CD4-positive, alpha-beta memory T cell (primary cell): ENCODE data around the gene RNF126. TPM values are rescaled to one million over a fixed set of nuclear protein-coding genes. Genes with fewer than 3 reads are reported as not detected.

ENCODE experiments used
- CTCF ChIA-PET: fragments of 350-600 bp; sonication (Branson Sonifier 250); formaldehyde crosslinking; loops from one replicate; lab custom pipeline; 2021; ENCODE audit warnings: inconsistent platforms; ENCODE audit not compliant: partially characterized antibody; lab: Charles Lee
- POLR2A ChIA-PET: fragments of 350-600 bp; sonication (Branson Sonifier 250); formaldehyde crosslinking; loops from one replicate; lab custom pipeline; 2021; ENCODE audit not compliant: partially characterized antibody; lab: Charles Lee
- DNase-seq, 5 donors: peaks; one replicate each; pipeline versions ENCODE4 v3.0.0 to v3.0.0-alpha.2; 2020 to 2022; ENCODE audit warnings: mixed read lengths in 1 of 5
- H3K27ac ChIP-seq: one replicate; pipeline ENCODE4 v1.7.0; 2013; ENCODE audit warnings: low read depth, low read length
- H3K27me3 ChIP-seq: 2 replicates; pipeline ENCODE4 v1.7.0; 2013; ENCODE audit warnings: mild to moderate bottlenecking, low read length, moderate library complexity; ENCODE audit not compliant: insufficient read depth
- H3K36me3 ChIP-seq: 2 replicates; pipeline ENCODE4 v1.7.0; 2013; ENCODE audit warnings: mild to moderate bottlenecking, low read length, moderate library complexity; ENCODE audit not compliant: insufficient read depth
- H3K4me1 ChIP-seq: 2 replicates; pipeline ENCODE4 v1.7.0; 2013; ENCODE audit warnings: mild to moderate bottlenecking, low read length, moderate library complexity; ENCODE audit not compliant: insufficient read depth
- H3K4me3 ChIP-seq, 2 donors: one replicate each; pipeline ENCODE4 v1.7.0; 2013; ENCODE audit warnings: low read length in 2 of 2, mild to moderate bottlenecking in 1 of 2
- H3K9me3 ChIP-seq, 2 donors: one replicate each; pipeline ENCODE4 v1.7.0; 2013; ENCODE audit warnings: low read length in 2 of 2, control low read depth in 1 of 2; ENCODE audit not compliant: control insufficient read depth in 1 of 2
- H3K27ac Mint-ChIP-seq, 7 donors: one replicate each; pipeline ENCODE4 v1.8.0; 2020 to 2021; ENCODE audit warnings: mixed read lengths in 7 of 7, mild to moderate bottlenecking in 6 of 7, inconsistent platforms in 3 of 7, moderate library complexity in 3 of 7
- H3K27me3 Mint-ChIP-seq, 2 donors: one replicate each; pipeline ENCODE4 v1.8.0; 2020 to 2021; ENCODE audit warnings: mixed read lengths in 2 of 2
- H3K36me3 Mint-ChIP-seq, 2 donors: one replicate each; pipeline ENCODE4 v1.8.0; 2020 to 2021; ENCODE audit warnings: mixed read lengths in 2 of 2, inconsistent platforms in 1 of 2, mild to moderate bottlenecking in 1 of 2
- H3K4me1 Mint-ChIP-seq, 4 donors: one replicate each; pipeline ENCODE4 v1.8.0; 2020 to 2021; ENCODE audit warnings: mixed read lengths in 4 of 4, mild to moderate bottlenecking in 1 of 4
- H3K4me3 Mint-ChIP-seq, 8 donors: one replicate each; pipeline ENCODE4 v1.8.0; 2020 to 2021; ENCODE audit warnings: mixed read lengths in 8 of 8, mild to moderate bottlenecking in 7 of 8, moderate library complexity in 6 of 8, inconsistent platforms in 3 of 8
- H3K9me3 Mint-ChIP-seq, 8 donors: one replicate each; pipeline ENCODE4 v1.8.0; 2020 to 2021; ENCODE audit warnings: mixed read lengths in 8 of 8, mild to moderate bottlenecking in 5 of 8, inconsistent platforms in 3 of 8, moderate library complexity in 1 of 8
- intact Hi-C: fragments of 100-400 bp; cut with micrococcal nuclease; formaldehyde crosslinking; loops from one replicate; pipeline ENCODE4 v1.15.1; 2023
- polyA plus RNA-seq, 2 donors: library from polyadenylated mRNA; unstranded; fragments of 300-500 nt; fragmentation: Illumina TruSeq; gene quantifications; one replicate each; pipeline ENCODE4 v1.2.3, GENCODE V29; 2021
- total RNA-seq, 2 experiments: library from RNA; stranded (reverse); gene quantifications; one replicate each; pipeline ENCODE4 v1.2.3, GENCODE V29; 2021

RNF126 gene
- total and polyA plus RNA-seq, 4 experiments from 2014 or later: 82.3 to 112 (median 100) TPM

DNA sequence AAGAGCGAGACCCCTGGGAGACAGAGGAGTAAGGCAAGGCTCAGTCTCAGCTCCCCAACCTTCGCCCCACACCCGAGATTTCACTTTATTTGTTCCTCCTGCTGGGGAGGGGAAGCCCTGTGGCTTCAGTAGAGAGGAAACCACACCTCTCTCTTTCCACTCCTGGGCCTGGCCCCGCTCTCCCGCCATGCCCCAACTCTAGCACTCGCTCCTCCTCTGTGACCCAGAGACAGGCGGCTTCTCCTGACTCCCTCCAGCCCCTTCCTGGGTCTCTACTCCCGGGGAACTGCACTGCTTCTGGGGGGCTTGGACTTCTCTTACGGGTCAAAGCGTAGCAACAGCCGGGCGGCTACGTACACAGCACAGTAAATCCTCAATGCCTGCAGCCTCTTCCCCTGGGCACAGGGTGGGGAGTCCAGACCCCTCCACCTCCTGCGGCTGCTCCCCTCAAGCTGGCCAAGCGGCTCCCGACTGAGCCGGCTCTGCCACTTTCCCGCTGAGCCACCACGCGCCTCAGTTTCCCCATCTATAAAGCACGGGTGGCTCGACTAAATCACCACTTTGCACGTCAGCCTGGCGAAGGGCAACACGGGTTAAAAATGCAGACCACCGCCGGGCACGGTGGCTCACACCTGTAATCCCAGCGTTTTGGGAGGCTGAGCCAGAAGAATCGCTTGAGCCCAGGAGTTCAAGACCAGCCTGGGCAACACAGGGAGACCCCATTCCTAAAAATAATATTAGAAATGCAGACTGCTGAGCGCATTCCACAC, 1.4 kb downstream of the RNF126 start:
- POLR2A ChIA-PET: interaction anchor here (0.5 to 6.1 kb wide), 16 partner anchors 13 to 542 kb away, joined by 3 to 54 read pairs (median 6); partner anchors contain the start of genes ARHGAP45, CDC34, FGF22 and POLRMT
- DNase-seq: peak; percentile 75 to 86 (median 78)
- H3K4me1 Mint-ChIP-seq: peaks cover 9 to 65% (median 44%) of the 10 kb centered on the region in 4 donors
- peaks cover 0 to 3% of the 10 kb centered on the region in 2 donors for H3K27me3 Mint-ChIP-seq
- H3K4me3 Mint-ChIP-seq: peak overlapping the region; percentile 94 to 100 (median 98)
- Histone ChIP-seq H3K4me3 (peak overlapping the region; percentile 83 to 99), H3K36me3 (peaks cover 6% of the 10 kb centered on the region), H3K4me1 (peaks cover 61% of the 10 kb centered on the region), H3K27me3 (no peaks in the 10 kb centered on the region), H3K9me3 (no peaks in the 10 kb centered on the region), H3K27ac (peak overlapping the region; percentile 96)
- CTCF ChIA-PET: interaction anchor here (1.2 kb wide), 1 partner anchor 34 kb away, joined by 7 read pairs; no protein-coding TSS in a partner anchor
- intact Hi-C loops: loop anchor here (1.0 to 2.0 kb wide), 3 partner anchors 23 to 155 kb away; partner anchors contain the start of genes FGF22 and TPGS1
- H3K36me3 Mint-ChIP-seq: peaks cover 3 to 30% of the 10 kb centered on the region in 2 donors
- H3K27ac Mint-ChIP-seq: peak overlapping the region; percentile 97 to 100 (median 99)
- peaks cover 0 to 2% (median 0%) of the 10 kb centered on the region in 8 donors for H3K9me3 Mint-ChIP-seq

DNA sequence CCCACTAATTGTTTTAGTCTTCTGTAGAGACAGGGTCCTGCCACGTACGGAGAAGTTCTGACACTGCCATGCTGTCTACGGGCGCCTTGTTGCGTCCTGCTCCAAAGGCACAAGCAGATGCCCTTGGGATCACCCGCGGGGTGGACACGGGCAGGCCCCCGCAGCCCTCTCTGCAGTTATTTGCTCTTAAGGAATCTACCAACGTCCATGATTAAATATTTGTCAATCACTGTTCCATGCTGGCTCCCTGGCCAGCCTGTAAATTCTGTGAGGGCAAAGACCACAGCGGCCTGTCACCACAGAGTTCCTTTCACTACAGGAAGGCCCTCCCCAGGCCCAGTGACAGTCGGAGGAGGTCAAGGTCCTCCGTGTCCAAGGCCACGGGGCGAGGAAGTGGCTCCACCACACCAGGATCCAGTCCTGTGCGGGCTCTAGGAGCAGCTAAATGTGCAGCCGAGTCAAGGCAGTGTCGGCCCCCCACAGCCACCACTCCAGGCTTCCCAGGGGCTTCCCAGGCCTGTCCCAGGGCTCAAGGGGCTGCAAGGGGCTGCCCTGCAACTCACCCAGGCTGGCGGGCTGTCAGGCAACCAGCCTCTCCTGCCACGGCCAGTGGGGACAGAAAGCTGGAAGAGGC, 2.1 kb downstream of the RNF126 start:
- ChIA-PET CTCF (interaction anchor here (1.2 kb wide), 1 partner anchor 34 kb away, joined by 7 read pairs; no protein-coding TSS in a partner anchor), POLR2A (interaction anchor here (0.5 to 6.1 kb wide), 19 partner anchors 12 to 543 kb away, joined by 3 to 54 read pairs (median 4); partner anchors contain the start of genes ARHGAP45, CDC34, FGF22 and POLRMT)
- peaks cover 6% of the 10 kb centered on the region for H3K36me3 ChIP-seq
- Mint-ChIP-seq H3K4me3 (peak overlapping the region; percentile 94 to 100 (median 98)), H3K9me3 (peaks cover 0 to 4% (median 0%) of the 10 kb centered on the region in 8 donors), H3K4me1 (peaks cover 13 to 72% (median 49%) of the 10 kb centered on the region in 4 donors), H3K27me3 (peaks cover 0 to 3% of the 10 kb centered on the region in 2 donors), H3K36me3 (peaks cover 3 to 35% of the 10 kb centered on the region in 2 donors), H3K27ac (peak overlapping the region; percentile 97 to 100 (median 99))
- no peaks in the 10 kb centered on the region for H3K9me3 ChIP-seq
- H3K4me3 ChIP-seq: peak overlapping the region; percentile 83 to 99
- H3K27me3 ChIP-seq: no peaks in the 10 kb centered on the region
- intact Hi-C loops: loop anchor here (1.0 to 2.0 kb wide), 3 partner anchors 22 to 51 kb away; partner anchors contain the start of genes FGF22 and POLRMT
- H3K4me1 ChIP-seq: peaks cover 68% of the 10 kb centered on the region
- H3K27ac ChIP-seq: peak overlapping the region; percentile 96
- no peak for DNase-seq

DNA sequence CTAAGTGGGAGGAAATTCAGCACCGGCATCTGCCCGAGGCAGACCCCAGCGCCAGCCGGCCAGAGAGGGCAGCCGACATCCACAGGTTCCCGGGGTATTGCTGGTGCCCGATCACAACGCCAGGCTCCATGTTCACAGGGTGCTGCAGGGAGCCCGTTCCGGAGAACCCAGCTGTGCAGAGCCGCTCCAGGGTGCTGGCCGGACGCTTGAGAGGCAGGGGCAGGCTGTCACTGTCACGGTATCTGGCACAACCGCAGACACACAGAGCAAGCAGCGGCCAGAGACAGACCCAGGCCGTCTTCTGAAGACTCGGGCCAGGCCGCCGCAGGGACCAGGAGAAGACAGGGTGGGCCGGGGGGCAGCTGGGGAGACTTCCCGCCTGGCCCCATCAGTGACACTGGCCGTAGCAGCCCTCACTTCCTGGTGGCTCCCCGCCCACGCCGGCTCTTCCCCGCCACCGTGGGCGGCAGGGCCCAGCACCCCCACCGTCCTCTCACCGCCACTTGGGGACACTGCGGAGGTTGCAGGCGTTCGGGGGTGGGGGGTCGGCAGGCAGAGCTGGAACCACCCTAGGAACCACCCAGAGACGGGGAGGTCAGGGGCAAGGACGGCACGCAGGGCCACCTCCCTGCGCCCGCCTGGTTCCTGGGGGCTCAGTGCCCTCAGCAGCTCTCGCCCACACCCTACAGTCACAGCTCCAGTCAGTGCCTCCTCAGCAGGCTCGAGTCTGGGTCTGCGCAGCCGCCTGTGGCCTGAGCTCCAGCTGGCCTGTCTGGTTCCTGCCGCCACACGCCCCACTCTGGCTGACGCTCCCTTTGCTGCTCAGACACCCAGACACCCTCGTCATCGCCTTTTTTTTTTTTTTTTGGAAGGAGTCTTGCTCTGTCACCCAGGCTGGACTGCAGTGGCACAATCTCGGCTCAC, 3.8 kb downstream of the RNF126 start:
- peak; percentile 43 to 87 (median 50) for DNase-seq
- H3K4me1 ChIP-seq: peaks cover 64% of the 10 kb centered on the region
- peak overlapping the region; percentile 96 for H3K27ac ChIP-seq
- Mint-ChIP-seq H3K4me1 (peaks cover 24 to 75% (median 52%) of the 10 kb centered on the region in 4 donors), H3K4me3 (peak overlapping the region; percentile 94 to 100 (median 98)), H3K9me3 (peaks cover 0 to 4% (median 0%) of the 10 kb centered on the region in 8 donors), H3K27ac (peak overlapping the region; percentile 97 to 100 (median 99)), H3K27me3 (peaks cover 0 to 3% of the 10 kb centered on the region in 2 donors), H3K36me3 (peaks cover 3 to 39% of the 10 kb centered on the region in 2 donors)
- H3K4me3 ChIP-seq: peak overlapping the region in 1 of 2 donors; percentile 83
- H3K36me3 ChIP-seq: peaks cover 6% of the 10 kb centered on the region
- POLR2A ChIA-PET: interaction anchor here (0.6 to 6.1 kb wide), 6 partner anchors 9 to 148 kb away, joined by 3 to 54 read pairs (median 24); partner anchors contain the start of gene POLRMT
- intact Hi-C loops: no loop called here
- H3K27me3 ChIP-seq: no peaks in the 10 kb centered on the region
- CTCF ChIA-PET: no interaction called here
- no peaks in the 10 kb centered on the region for H3K9me3 ChIP-seq

DNA sequence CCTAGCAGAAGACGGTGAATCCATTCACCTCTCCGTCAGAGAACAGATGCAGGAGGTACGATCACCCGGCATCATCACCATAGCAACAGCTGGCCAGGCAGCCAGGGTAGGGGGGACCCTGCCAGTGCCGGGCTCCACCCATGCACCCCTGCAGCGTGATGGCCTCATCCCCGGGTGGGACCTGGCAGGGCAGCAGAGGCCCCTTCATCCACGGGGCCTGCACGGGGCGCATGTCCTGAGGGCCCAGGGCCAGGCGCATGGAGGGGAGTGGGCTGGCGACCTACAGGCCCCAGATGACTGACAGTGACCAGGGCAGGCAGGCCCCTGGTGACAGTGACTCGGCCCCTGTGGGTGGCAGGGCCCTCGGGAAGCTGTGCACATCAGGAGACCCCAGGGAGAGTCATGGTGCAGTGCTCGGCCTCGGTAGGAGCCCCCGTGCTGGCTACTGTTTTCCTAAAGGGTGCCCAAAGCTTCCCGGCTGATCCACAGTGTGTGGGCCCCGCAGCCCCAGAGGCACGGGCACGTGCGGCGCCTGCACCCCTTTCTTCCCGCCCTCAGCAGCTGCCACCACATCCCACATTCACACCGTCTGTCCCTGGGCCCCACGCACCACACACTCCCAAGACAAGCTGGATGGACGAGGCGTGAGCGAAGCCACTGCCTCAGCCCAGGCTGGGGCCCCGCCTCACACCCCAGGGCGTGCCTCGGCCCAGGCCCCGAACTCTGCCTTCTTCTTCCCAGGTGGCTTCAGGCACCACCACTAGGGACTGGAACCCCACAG, 4.8 kb downstream of the RNF126 start:
- Mint-ChIP-seq H3K27ac (peak overlapping the region; percentile 32 to 100 (median 71)), H3K36me3 (peaks cover 3 to 43% of the 10 kb centered on the region in 2 donors), H3K4me3 (peak overlapping the region in 5 of 8 donors; percentile 21 to 63 (median 48)), H3K4me1 (peaks cover 22 to 68% (median 51%) of the 10 kb centered on the region in 4 donors), H3K27me3 (peaks cover 0 to 3% of the 10 kb centered on the region in 2 donors), H3K9me3 (peaks cover 0 to 2% (median 0%) of the 10 kb centered on the region in 8 donors)
- peak overlapping the region; percentile 96 for H3K27ac ChIP-seq
- H3K9me3 ChIP-seq: no peaks in the 10 kb centered on the region
- no peak for DNase-seq
- ChIA-PET CTCF (no interaction called here), POLR2A (interaction anchor here (0.6 to 6.1 kb wide), 4 partner anchors 21 to 47 kb away, joined by 4 to 54 read pairs (median 30); partner anchors contain the start of gene POLRMT)
- peaks cover 14% of the 10 kb centered on the region for H3K36me3 ChIP-seq
- peaks cover 65% of the 10 kb centered on the region for H3K4me1 ChIP-seq
- no peaks in the 10 kb centered on the region for H3K27me3 ChIP-seq
- H3K4me3 ChIP-seq: no peak overlapping the region
- intact Hi-C loops: no loop called here

DNA sequence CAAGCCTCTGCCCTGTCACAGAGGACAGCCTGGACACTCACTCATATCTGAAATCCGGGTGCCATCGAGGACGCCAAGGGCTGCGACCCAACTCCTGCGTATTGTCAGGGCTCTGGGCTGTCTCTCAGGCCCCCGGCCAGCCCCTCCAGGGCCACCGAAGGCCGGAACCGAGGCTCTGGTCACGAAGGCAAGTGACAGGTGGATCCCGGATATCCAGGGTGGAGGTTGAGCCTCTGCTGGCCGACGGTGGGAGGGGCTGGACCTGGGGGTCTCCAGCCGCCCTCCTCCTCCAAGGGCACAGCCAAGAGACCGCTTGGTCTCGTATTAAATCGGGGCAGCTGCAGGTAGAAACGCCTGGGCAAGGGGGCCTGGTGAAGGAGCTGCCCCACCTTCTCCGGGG, 5.4 kb downstream of the RNF126 start:
- Mint-ChIP-seq H3K4me3 (peak overlapping the region in 3 of 8 donors; percentile 13 to 25 (median 17)), H3K27me3 (peaks cover 0 to 3% of the 10 kb centered on the region in 2 donors), H3K9me3 (peaks cover 0 to 2% (median 0%) of the 10 kb centered on the region in 8 donors), H3K27ac (peak overlapping the region in 5 of 7 donors; percentile 24 to 100 (median 57)), H3K36me3 (peaks cover 3 to 43% of the 10 kb centered on the region in 2 donors), H3K4me1 (peaks cover 22 to 67% (median 51%) of the 10 kb centered on the region in 4 donors)
- no peaks in the 10 kb centered on the region for H3K9me3 ChIP-seq
- peaks cover 20% of the 10 kb centered on the region for H3K36me3 ChIP-seq
- intact Hi-C loops: no loop called here
- H3K4me3 ChIP-seq: no peak overlapping the region
- no peaks in the 10 kb centered on the region for H3K27me3 ChIP-seq
- DNase-seq: no peak
- peaks cover 67% of the 10 kb centered on the region for H3K4me1 ChIP-seq
- H3K27ac ChIP-seq: peak overlapping the region; percentile 40
- POLR2A ChIA-PET: interaction anchor here (0.9 kb wide), 1 partner anchor 73 kb away, joined by 3 read pairs; no protein-coding TSS in a partner anchor
- CTCF ChIA-PET: no interaction called here
